Muscle layer of duodenum (tissue), 2 donors: ENCODE data around the gene AGAP2.
"Not testable (repeated sequence)": the region's sequence is repeated elsewhere in the genome, so short reads cannot be mapped to it uniquely, and the experiment has no call there.

Source experiments
- H3K27ac ChIP-seq: one replicate; pipeline ENCODE4 v1.7.0; 2013; ENCODE audit warnings: mild to moderate bottlenecking, low read length
- H3K27me3 ChIP-seq: one replicate; pipeline ENCODE4 v1.7.0; 2013; ENCODE audit warnings: low read depth, mild to moderate bottlenecking, control low read depth, low read length
- H3K36me3 ChIP-seq, 2 donors: one replicate each; pipeline ENCODE4 v1.7.0; 2013; ENCODE audit warnings: low read length in 2 of 2, control low read depth in 1 of 2, mild to moderate bottlenecking in 1 of 2; ENCODE audit not compliant: insufficient read depth in 2 of 2, control insufficient read depth in 1 of 2
- H3K4me1 ChIP-seq, 2 donors: one replicate each; pipeline ENCODE4 v1.7.0; 2013; ENCODE audit warnings: low read length in 2 of 2, mild to moderate bottlenecking in 2 of 2, control low read depth in 1 of 2, moderate library complexity in 1 of 2; ENCODE audit not compliant: insufficient read depth in 2 of 2, control insufficient read depth in 1 of 2
- H3K4me3 ChIP-seq, 2 donors: one replicate each; pipeline ENCODE4 v1.7.0; 2013; ENCODE audit warnings: low read length in 2 of 2, low read depth in 1 of 2, mild to moderate bottlenecking in 1 of 2
- H3K9me3 ChIP-seq, 2 donors: one replicate each; pipeline ENCODE4 v1.7.0; 2013; ENCODE audit warnings: low read length in 2 of 2, control low read depth in 1 of 2, mild to moderate bottlenecking in 1 of 2; ENCODE audit not compliant: control insufficient read depth in 1 of 2
- donor health status: healthy.

Gene AGAP2

DNA sequence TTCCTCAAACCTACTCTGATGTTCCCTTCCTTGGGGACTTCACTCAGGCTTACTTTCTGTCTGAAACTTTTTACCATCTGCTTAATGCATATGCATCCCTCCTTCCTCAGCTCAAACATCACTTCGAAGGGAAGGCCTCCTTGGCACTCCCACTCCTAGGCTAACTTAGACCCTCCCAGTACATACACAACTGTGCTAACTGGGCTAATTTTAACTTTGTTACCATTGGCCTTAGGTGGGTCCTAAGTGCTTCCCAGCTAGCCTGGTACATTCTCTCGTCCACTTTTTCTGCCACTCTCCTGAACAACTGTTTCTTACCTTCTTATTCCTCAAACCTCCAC, 37.7 kb upstream of the AGAP2 start:
- H3K27ac ChIP-seq, result no peak overlapping the region
- H3K9me3 ChIP-seq, result no peaks in the 10 kb centered on the region
- peaks cover 0 to 12% of the 10 kb centered on the region in 2 donors for H3K4me1 ChIP-seq
- H3K4me3 ChIP-seq, result no peak overlapping the region
- no peaks in the 10 kb centered on the region for H3K27me3 ChIP-seq
- peaks cover 0 to 3% of the 10 kb centered on the region in 2 donors for H3K36me3 ChIP-seq

DNA sequence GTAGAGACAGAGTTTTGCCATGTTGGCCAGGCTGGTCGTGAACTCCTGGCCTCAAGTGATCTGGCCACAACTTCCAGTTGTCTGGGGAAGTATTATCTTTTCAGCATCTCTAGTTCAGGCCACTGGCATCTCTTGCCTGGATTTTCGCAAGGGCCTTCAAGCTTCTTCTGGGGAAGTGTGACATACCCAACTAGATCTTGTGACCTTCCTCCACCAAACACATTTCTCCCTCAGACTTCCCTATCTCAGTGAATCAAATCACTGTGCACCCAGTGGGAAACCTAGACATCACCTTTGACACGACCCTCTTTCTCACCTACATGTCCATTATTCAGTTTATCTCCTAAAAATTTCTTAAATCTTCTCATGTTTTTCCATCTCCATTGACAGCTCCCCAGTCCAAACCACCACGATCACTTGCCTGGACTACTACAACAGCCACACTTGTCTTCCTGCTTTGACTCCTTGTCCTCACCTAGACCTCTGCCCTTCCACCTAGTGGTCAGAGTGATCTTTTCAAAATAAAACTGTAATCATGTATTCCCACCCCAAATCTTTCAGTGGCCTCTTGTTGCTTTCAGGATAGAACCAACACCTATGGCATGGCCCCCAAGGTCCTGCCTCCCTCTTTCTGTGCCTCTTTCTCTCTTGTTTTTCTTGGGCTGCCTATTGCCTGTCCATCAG, 37.2 kb upstream of the AGAP2 start:
- H3K4me1 ChIP-seq, result peaks cover 0 to 17% of the 10 kb centered on the region in 2 donors
- peaks cover 0 to 3% of the 10 kb centered on the region in 2 donors for H3K36me3 ChIP-seq
- H3K27ac ChIP-seq, result no peak overlapping the region
- no peak overlapping the region for H3K4me3 ChIP-seq
- H3K9me3 ChIP-seq, result no peaks in the 10 kb centered on the region
- H3K27me3 ChIP-seq, result no peaks in the 10 kb centered on the region

DNA sequence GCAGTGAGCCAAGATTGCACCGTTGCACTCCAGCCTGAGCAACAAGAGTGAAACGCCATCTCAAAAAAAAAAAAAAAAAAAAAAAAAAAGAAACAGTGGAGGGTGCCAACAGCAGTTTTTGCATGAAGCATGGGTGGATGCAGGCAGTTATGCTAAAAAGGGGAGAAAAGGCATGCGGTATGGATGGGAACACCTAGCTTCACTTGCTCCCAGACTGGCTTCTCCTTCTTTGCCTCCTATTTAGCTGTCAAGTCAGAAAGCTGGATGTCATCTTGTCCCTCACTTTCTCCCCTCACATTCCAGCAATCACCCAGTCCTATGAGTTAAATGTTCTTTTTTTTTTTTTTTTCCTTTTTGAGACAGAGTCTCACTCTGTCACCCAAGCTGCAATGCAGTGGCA, 36.5 kb upstream of the AGAP2 start:
- Histone ChIP-seq H3K4me1 (peaks cover 0 to 17% of the 10 kb centered on the region in 2 donors), H3K4me3 (no peak overlapping the region), H3K9me3 (no peaks in the 10 kb centered on the region), H3K27ac (no peak overlapping the region), H3K36me3 (peaks cover 0 to 3% of the 10 kb centered on the region in 2 donors), H3K27me3 (no peaks in the 10 kb centered on the region)

DNA sequence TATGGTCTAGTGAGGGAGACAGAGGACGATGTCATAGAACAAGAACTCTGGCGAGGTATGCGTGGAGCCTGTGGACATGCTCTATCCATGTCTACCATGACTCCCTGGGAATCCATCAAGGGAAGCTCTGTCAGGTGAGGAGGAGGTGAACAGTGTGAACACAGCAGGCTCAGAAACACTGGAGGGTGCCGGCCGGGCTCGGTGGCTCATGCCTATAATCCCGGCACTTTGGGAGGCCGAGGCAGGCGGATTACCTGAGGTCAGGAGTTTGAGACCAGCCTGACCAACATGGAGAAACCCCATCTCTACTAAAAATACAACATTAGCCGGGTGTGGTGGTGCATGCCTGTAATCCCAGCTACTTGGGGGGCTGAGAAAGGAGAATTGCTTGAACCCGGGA, 36.1 kb upstream of the AGAP2 start:
- H3K27ac ChIP-seq, H3K36me3 ChIP-seq, H3K27me3 ChIP-seq, H3K9me3 ChIP-seq, H3K4me3 ChIP-seq: not testable (repeated sequence)
- H3K4me1 ChIP-seq, result peaks cover 0 to 17% of the 10 kb centered on the region in 2 donors

DNA sequence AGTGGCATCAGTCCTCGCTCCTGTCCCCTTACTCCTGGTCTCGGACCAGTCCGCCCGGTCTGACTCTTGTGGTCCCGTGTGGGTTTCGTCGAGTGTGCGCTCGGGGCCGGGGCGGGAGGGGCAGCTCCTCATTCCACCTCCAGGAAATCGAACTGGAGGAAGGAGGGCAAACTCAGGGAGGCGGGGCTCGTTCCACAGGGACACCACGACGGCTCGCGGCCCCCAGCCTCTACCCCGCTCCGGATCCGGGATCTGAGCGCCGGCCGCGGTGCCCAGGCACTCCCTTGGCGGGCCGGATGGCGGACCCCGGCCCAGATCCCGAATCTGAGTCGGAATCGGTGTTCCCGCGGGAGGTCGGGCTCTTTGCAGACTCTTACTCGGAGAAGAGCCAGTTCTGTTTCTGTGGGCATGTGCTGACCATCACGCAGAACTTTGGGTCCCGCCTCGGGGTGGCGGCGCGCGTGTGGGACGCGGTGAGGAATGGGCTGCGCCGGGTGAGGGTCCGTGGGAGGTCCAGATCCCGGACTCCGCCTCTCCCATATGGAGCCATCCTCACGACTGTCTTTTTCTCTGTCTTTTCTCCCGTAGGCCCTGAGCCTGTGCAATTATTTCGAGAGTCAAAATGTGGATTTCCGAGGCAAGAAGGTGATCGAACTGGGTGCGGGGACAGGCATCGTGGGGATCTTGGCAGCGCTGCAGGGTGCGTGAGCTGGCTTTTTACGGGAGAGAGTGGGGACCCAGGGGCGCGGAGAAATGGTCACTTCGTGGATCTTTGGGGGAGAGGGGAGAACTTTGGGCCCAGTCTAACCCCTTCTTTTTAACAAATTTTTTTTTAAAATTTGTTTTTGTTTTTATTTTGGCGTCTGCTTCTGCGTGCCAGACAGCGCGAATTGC, 34.1 kb upstream of the AGAP2 start, which contains the start of gene EEF1AKMT3:
TSS of gene EEF1AKMT3 (plus strand) at position 186 of the 894 bp plus-strand sequence. CDS start at position 297, 111 bp downstream.
- no peaks in the 10 kb centered on the region for H3K27me3 ChIP-seq
- peaks cover 4 to 10% of the 10 kb centered on the region in 2 donors for H3K36me3 ChIP-seq
- H3K4me3 ChIP-seq, result peak within 1 kb of the TSS; percentile 91 to 95
- peak within 1 kb of the TSS; percentile 95 for H3K27ac ChIP-seq
- peaks cover 0 to 17% of the 10 kb centered on the region in 2 donors for H3K4me1 ChIP-seq
- no peaks in the 10 kb centered on the region for H3K9me3 ChIP-seq

DNA sequence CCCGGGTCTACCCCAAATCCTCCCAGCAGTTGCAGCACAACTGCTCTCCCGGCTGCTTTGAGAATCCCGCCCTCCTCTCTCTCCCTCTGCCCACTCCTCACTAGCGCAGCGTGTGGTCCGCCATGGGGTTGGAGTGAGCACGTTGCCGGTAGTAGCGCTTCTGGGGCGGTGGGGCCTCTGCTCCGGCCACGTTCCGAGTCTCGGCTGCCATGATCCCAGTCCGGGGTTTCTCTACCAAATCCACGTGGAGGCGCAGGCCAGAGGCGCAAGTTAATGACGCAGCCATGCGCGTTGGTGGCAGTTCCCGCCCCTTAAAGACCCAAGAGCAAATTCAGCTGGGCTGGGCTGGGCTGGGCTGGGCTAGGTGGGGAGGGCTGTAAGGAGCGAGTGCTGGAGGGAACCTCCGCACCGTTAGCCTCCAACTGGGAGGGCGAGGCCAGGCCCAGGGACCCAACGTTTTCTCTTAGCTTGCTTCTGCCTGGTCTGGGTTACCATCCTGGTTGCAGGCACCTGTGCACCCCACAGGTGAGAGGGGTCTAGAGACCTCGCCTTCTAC, 33.4 kb upstream of the AGAP2 start, which contains the start of gene METTL1:
TSS of gene METTL1 (minus strand) at position 233 of the 556 bp plus-strand sequence. CDS start at position 211, 22 bp downstream.
- Histone ChIP-seq H3K36me3 (peaks cover 4 to 10% of the 10 kb centered on the region in 2 donors), H3K27me3 (peaks cover under 1% of the 10 kb centered on the region)

DNA sequence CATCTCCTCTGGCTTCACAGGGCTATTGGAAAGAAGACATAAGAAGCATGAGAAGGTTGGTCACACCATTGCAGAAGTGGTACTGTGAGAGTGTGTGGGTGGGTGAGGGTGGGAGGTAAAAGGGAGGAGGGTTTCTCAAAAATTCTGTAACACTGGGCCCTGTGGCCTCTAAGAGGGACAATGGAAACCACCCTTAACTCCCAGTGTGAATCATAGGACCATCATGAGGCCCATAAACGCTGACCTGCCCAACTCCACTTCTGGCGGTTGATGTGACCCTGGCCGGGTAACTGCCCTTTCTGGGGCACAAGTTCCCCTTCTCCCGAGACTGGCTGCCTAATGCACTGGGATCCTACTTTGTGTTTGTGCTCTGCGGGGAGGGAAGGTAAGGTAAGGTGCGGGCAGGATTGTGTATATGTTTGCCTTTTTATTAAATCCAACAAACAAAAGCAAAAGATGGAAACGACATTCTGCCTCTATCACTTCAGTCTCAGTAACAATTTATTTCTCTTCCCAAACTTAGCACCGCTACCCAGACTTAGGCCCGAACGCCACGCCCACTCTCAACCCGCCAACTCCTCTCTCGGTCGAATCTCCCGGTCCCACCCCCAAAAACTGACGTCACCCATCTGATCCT, 32.8 kb upstream of the AGAP2 start:
- H3K4me3 ChIP-seq, result peak overlapping the region; percentile 91 to 95
- peak overlapping the region; percentile 95 for H3K27ac ChIP-seq
- peaks cover 7% of the 10 kb centered on the region for H3K27me3 ChIP-seq
- H3K9me3 ChIP-seq, result no peaks in the 10 kb centered on the region
- peaks cover 6 to 25% of the 10 kb centered on the region in 2 donors for H3K4me1 ChIP-seq
- H3K36me3 ChIP-seq, result peaks cover 4 to 10% of the 10 kb centered on the region in 2 donors

More for the DNA sequence above, 33.4 kb upstream of the AGAP2 start, which contains the start of gene METTL1:
- H3K4me1 ChIP-seq, result peaks cover under 1 to 19% of the 10 kb centered on the region in 2 donors
- no peaks in the 10 kb centered on the region for H3K9me3 ChIP-seq
- peak within 1 kb of the TSS; percentile 91 to 95 for H3K4me3 ChIP-seq
- peak within 1 kb of the TSS; percentile 95 for H3K27ac ChIP-seq

DNA sequence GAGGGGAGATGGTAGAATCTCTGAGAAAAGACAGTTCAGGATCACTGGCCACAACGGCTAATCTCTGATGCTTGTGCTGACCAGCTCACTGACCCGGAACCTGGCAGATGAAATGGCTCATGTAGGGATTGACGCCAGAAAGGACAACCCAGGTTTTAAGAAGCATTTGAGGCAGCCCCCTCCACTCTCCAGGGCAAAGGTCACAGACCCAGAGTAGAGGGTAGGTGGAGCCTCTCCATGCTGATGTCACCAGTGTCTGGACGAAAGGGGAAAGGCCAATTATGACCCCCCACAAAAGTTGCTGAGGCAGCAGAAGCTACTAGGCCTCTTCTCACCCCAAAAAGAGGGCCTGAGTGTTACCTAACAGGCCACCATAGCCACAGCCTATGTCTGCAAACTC, 32.2 kb upstream of the AGAP2 start:
- Histone ChIP-seq H3K27ac (no peak overlapping the region), H3K4me3 (peak overlapping the region in 1 of 2 donors; percentile 95), H3K36me3 (peaks cover 4 to 7% of the 10 kb centered on the region in 2 donors), H3K9me3 (no peaks in the 10 kb centered on the region), H3K4me1 (peaks cover 9 to 32% of the 10 kb centered on the region in 2 donors), H3K27me3 (peaks cover 13% of the 10 kb centered on the region)

DNA sequence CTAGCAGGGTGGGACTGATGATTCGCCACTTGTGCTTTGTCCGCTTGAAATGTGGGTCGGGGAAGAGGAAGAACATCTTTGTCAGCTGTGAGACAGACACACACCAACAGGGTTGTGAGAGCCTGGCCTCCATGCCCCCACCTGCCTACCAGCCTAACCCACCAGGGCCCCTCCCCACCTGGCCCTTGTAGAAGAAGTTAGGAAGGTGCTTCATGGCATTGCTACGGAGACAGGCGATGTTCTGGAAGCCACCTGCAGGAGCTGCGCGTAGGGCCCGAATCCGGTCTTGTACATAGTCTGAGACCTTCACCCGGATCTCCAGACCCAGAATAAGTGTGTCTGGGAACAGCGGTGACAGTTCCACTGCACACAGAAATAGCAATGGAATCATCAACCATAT, 31.1 kb upstream of the AGAP2 start:
- no peaks in the 10 kb centered on the region for H3K9me3 ChIP-seq
- no peak overlapping the region for H3K27ac ChIP-seq
- H3K36me3 ChIP-seq, result peaks cover 4 to 7% of the 10 kb centered on the region in 2 donors
- peaks cover 24% of the 10 kb centered on the region for H3K27me3 ChIP-seq
- peaks cover 9 to 43% of the 10 kb centered on the region in 2 donors for H3K4me1 ChIP-seq
- no peak overlapping the region for H3K4me3 ChIP-seq

DNA sequence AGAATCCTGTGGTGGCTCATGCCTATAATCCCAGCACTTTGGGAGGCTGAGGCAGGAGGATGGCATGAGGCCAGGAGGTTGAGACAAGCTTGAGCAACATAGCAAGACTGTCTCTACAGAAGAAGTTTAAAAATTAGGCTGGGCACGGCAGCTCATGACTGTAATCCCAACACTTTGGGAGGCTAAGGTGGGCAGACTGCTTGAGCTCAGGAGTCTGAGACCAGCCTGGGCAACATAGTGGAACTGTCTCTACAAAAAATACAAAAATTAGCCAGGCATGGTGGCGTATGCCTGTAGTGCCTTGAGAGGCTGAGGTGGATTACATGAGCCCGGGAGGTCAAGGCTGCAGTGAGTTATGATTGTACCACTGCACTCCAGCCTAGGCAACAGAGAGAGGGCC, 29.3 kb upstream of the AGAP2 start:
- H3K4me3 ChIP-seq, result no peak overlapping the region
- peaks cover 36% of the 10 kb centered on the region for H3K27me3 ChIP-seq
- no peak overlapping the region for H3K27ac ChIP-seq
- no peaks in the 10 kb centered on the region for H3K9me3 ChIP-seq
- H3K4me1 ChIP-seq, result peaks cover 9 to 36% of the 10 kb centered on the region in 2 donors
- peaks cover 4 to 7% of the 10 kb centered on the region in 2 donors for H3K36me3 ChIP-seq
